ENCODE results near the gene KIAA0753.

DNA sequence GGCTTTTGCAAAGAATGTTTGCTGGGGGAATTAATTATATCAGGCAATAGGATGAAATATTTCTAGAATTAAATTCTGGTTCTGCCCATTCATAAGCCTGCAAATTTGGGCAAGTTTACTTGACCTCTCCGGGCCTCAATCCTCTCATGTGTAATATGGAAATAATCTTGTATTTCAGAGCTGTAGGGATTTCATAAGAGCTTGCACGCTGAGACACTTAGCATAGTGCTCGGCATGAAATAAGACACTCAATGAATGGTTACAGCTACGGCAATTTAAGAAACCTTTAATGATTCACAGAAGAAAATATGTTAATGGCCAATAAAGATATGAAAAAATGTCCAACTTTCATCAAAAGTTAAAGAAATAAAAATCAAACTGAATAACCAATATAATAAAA, 43.6 kb downstream of the KIAA0753 start:
- TF ChIP-seq, protein P1, sequence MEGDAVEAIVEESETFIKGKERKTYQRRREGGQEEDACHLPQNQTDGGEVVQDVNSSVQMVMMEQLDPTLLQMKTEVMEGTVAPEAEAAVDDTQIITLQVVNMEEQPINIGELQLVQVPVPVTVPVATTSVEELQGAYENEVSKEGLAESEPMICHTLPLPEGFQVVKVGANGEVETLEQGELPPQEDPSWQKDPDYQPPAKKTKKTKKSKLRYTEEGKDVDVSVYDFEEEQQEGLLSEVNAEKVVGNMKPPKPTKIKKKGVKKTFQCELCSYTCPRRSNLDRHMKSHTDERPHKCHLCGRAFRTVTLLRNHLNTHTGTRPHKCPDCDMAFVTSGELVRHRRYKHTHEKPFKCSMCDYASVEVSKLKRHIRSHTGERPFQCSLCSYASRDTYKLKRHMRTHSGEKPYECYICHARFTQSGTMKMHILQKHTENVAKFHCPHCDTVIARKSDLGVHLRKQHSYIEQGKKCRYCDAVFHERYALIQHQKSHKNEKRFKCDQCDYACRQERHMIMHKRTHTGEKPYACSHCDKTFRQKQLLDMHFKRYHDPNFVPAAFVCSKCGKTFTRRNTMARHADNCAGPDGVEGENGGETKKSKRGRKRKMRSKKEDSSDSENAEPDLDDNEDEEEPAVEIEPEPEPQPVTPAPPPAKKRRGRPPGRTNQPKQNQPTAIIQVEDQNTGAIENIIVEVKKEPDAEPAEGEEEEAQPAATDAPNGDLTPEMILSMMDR (IDR thresholded peaks at IDR 0.05): no peak
- TF ChIP-seq EP300 (IDR thresholded peaks at IDR 0.05): no peak
- TF ChIP-seq POLR2A (IDR thresholded peaks at IDR 0.05): no peak
- no peak for TF ChIP-seq POLR2AphosphoS5 (IDR thresholded peaks at IDR 0.05)

Measured in sigmoid colon (tissue), 4 donors.